Muscle of leg (tissue), 11 donors: ENCODE measurements around the gene LGALS7. TPM values are rescaled to one million over a fixed set of nuclear protein-coding genes. Genes with fewer than 3 reads are reported as not detected.
"Not testable (repeated sequence)": the region's sequence is repeated elsewhere in the genome, so short reads cannot be mapped to it uniquely, and the experiment has no call there.

Experiments
- DNase-seq: peaks from one replicate; pipeline ENCODE4 v3.0.0; 2013
- H3K27ac ChIP-seq: one replicate; pipeline ENCODE4 v1.5.1; 2013; ENCODE audit warnings: mild to moderate bottlenecking, low read length, control low read depth
- H3K27me3 ChIP-seq: one replicate; pipeline ENCODE4 v1.6.1; 2013; ENCODE audit warnings: low read length; ENCODE audit not compliant: control insufficient read depth, insufficient read depth
- H3K36me3 ChIP-seq: one replicate; pipeline ENCODE4 v1.6.1; 2013; ENCODE audit warnings: low read length; ENCODE audit not compliant: control insufficient read depth, insufficient read depth
- H3K4me1 ChIP-seq: one replicate; pipeline ENCODE4 v1.6.1; 2013; ENCODE audit warnings: low read length; ENCODE audit not compliant: control insufficient read depth, insufficient read depth
- H3K4me3 ChIP-seq: one replicate; pipeline ENCODE4 v1.5.1; 2013; ENCODE audit warnings: low read length, control low read depth
- H3K9me3 ChIP-seq: replicated peaks from 2 replicates; pipeline ENCODE4 v1.6.1; 2013; ENCODE audit warnings: low read depth, low read length; ENCODE audit not compliant: control insufficient read depth
- WGBS: methylation state at CpG from one replicate; pipeline ENCODE4 v1.1.5; 2013; ENCODE audit warnings: missing lambda C conversion rate; ENCODE audit not compliant: insufficient coverage; 5-methylcytosine and 5-hydroxymethylcytosine counted together
- polyA plus RNA-seq, 8 donors: library from polyadenylated mRNA; unstranded; fragments of 120-200 nt; gene quantifications; one replicate each; pipeline versions ENCODE4 v1.2.1 to v1.2.3, GENCODE V29; 2013; ENCODE audit warnings: inconsistent platforms in 1 of 8, low replicate concordance in 1 of 8; ENCODE audit not compliant: insufficient read length in 8 of 8, insufficient read depth in 1 of 8
- total RNA-seq: library from RNA; stranded (reverse); fragments of 120-200 nt; gene quantifications from one replicate; pipeline ENCODE4 v1.2.4, GENCODE V29; 2013

LGALS7 gene
- total and polyA plus RNA-seq, 9 donors: 0.22 to 1.1 (median 0.84) TPM; not detected in 3

GRCh38 chr19:38812009-38812840 lies 38.9 kb upstream of the LGALS7 start:
- no peak for DNase-seq
- Histone ChIP-seq H3K27ac (no peak overlapping the region), H3K9me3 (no peaks in the 10 kb centered on the region), H3K4me1 (no peaks in the 10 kb centered on the region), H3K27me3 (no peaks in the 10 kb centered on the region), H3K4me3 (no peak overlapping the region), H3K36me3 (peaks cover 28% of the 10 kb centered on the region)
- 82% methylated on average over 12 of the region's 18 CpGs for WGBS

- Histone ChIP-seq H3K4me1 (peaks cover 2% of the 10 kb centered on the region), H3K36me3 (peaks cover 5% of the 10 kb centered on the region), H3K27me3 (no peaks in the 10 kb centered on the region), H3K9me3 (no peaks in the 10 kb centered on the region), H3K4me3 (no peak overlapping the region), H3K27ac (no peak overlapping the region)
- WGBS: 86% methylated on average over 4 of the region's 8 CpGs
- no peak for DNase-seq
These were observed 36.4 kb upstream of the LGALS7 start for GRCh38 chr19:38809592-38810252.

- no peak for DNase-seq
- Histone ChIP-seq H3K4me3 (no peak overlapping the region), H3K36me3 (peaks cover 5% of the 10 kb centered on the region), H3K27ac (no peak overlapping the region), H3K9me3 (no peaks in the 10 kb centered on the region), H3K27me3 (no peaks in the 10 kb centered on the region), H3K4me1 (peaks cover 2% of the 10 kb centered on the region)
- 95% methylated on average over 13 of the region's 17 CpGs for WGBS
These were observed 35.4 kb upstream of the LGALS7 start for GRCh38 chr19:38808741-38809140.

- not testable (repeated sequence) for H3K4me1 ChIP-seq, H3K9me3 ChIP-seq, H3K4me3 ChIP-seq, H3K27ac ChIP-seq, H3K36me3 ChIP-seq, DNase-seq, H3K27me3 ChIP-seq
- 86% methylated on average over 7 of the region's 18 CpGs for WGBS
These were observed 34.2 kb upstream of the LGALS7 start for GRCh38 chr19:38807374-38808098.

- DNase-seq: no peak
These were observed 33.1 kb upstream of the LGALS7 start for GRCh38 chr19:38806371-38806770.

GRCh38 chr19:38805180-38805579 lies 31.9 kb upstream of the LGALS7 start:
- no peak overlapping the region for H3K27ac ChIP-seq
- no peaks in the 10 kb centered on the region for H3K27me3 ChIP-seq
- H3K4me3 ChIP-seq: no peak overlapping the region
- WGBS: 60% methylated on average over 1 of the region's 1 CpG
- H3K36me3 ChIP-seq: no peaks in the 10 kb centered on the region
- H3K9me3 ChIP-seq: no peaks in the 10 kb centered on the region
- no peak for DNase-seq
- peaks cover 6% of the 10 kb centered on the region for H3K4me1 ChIP-seq

More at GRCh38 chr19:38806371-38806770, 33.1 kb upstream of the LGALS7 start:
- 83% methylated on average over 3 of the region's 6 CpGs for WGBS
- no peak overlapping the region for H3K4me3 ChIP-seq
- peaks cover 6% of the 10 kb centered on the region for H3K4me1 ChIP-seq
- no peak overlapping the region for H3K27ac ChIP-seq
- no peaks in the 10 kb centered on the region for H3K36me3 ChIP-seq
- H3K27me3 ChIP-seq: no peaks in the 10 kb centered on the region
- H3K9me3 ChIP-seq: no peaks in the 10 kb centered on the region

GRCh38 chr19:38803543-38803942 lies 30.2 kb upstream of the LGALS7 start:
- H3K27me3 ChIP-seq: no peaks in the 10 kb centered on the region
- peaks cover 6% of the 10 kb centered on the region for H3K4me1 ChIP-seq
- H3K27ac ChIP-seq: no peak overlapping the region
- no peaks in the 10 kb centered on the region for H3K9me3 ChIP-seq
- H3K36me3 ChIP-seq: no peaks in the 10 kb centered on the region
- no peak overlapping the region for H3K4me3 ChIP-seq
- no peak for DNase-seq
- WGBS: 100% methylated on average over 3 of the region's 10 CpGs

GRCh38 chr19:38801359-38802095 lies 28.2 kb upstream of the LGALS7 start:
- H3K27me3 ChIP-seq: no peaks in the 10 kb centered on the region
- no peak for DNase-seq
- no peak overlapping the region for H3K27ac ChIP-seq
- 93% methylated on average over 11 of the region's 12 CpGs for WGBS
- peaks cover 6% of the 10 kb centered on the region for H3K4me1 ChIP-seq
- no peaks in the 10 kb centered on the region for H3K9me3 ChIP-seq
- H3K36me3 ChIP-seq: no peaks in the 10 kb centered on the region
- no peak overlapping the region for H3K4me3 ChIP-seq

- Histone ChIP-seq H3K27me3 (no peaks in the 10 kb centered on the region), H3K4me3 (no peak overlapping the region), H3K27ac (no peak overlapping the region), H3K9me3 (no peaks in the 10 kb centered on the region), H3K36me3 (no peaks in the 10 kb centered on the region), H3K4me1 (peaks cover 6% of the 10 kb centered on the region)
- no peak for DNase-seq
- WGBS: 92% methylated on average over 3 of the region's 5 CpGs
These were observed 27.4 kb upstream of the LGALS7 start for GRCh38 chr19:38800577-38801347.
